C4-2B (cell line): Measurements from ENCODE around the gene SCTR.

Experiments used
- H3K27ac ChIP-seq: fragments of 450-650 bp; 2 replicates; pipeline ENCODE4 v1.5.1; 2017
- CTCF ChIP-seq: fragments of 450-650 bp; conservative IDR thresholded peaks from 2 replicates; pipeline ENCODE4 v1.5.1; 2017; ENCODE audit warnings: mild to moderate bottlenecking
- ZFX ChIP-seq: fragments of 450-650 bp; IDR thresholded peaks from 2 replicates; pipeline ENCODE4 v1.6.1; 2017

The SCTR gene

DNA sequence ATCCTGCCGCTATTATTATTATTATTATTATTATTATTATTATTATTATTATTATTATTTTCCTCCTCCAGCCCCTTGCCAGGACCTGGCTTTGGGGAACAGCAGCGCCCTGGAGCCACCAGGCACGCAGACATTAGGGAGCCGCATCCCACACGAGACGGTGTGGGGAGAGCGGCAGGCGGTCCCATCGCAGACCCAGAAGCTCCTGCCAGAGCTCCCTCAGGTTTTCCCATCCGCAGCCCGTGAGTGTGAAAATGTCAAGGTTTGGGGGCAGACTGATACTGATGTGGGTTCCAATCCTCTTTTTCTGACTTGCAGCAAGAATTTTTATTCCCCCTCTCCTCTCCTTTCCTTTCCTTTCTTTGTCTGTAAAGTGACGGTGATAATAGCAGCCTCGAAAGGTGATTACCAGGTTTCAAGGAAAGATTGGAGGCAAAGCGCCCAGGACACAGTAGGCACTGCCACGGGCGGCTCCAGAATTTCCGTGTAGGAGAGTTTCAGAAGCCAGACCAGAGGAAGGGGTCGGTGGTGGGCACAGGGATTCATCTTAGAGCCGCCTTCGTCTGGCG, 816 bp downstream of the SCTR start:
- TF ChIP-seq ZFX (no peak), CTCF (no peak)
- no peak overlapping the region for H3K27ac ChIP-seq

DNA sequence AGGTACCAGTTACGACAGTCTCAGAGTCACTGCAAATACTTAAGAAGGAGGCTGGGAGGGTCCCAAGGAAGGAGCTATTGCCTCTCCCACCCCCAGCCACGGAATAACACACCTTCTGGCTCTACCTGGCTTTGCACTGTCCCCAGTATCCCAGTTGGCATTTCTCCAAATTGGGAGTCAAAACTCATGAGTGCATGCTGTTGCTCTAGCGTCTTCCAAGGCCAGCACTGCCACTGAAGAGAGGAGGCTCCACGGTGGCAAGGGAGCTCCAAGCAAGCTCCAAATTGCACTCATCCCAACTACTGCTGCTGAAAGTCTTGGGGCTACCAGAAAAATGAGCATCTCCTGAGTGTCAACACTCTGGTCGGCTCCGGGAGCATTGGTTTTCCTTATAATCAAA, 1.6 kb downstream of the SCTR start:
- no peak overlapping the region for H3K27ac ChIP-seq
- TF ChIP-seq CTCF = no peak
- TF ChIP-seq ZFX = no peak

GRCh38 chr2:119521433-119522050, 2.7 kb downstream of the SCTR start:
- no peak overlapping the region for H3K27ac ChIP-seq
- TF ChIP-seq CTCF (no peak), ZFX (no peak)

DNA sequence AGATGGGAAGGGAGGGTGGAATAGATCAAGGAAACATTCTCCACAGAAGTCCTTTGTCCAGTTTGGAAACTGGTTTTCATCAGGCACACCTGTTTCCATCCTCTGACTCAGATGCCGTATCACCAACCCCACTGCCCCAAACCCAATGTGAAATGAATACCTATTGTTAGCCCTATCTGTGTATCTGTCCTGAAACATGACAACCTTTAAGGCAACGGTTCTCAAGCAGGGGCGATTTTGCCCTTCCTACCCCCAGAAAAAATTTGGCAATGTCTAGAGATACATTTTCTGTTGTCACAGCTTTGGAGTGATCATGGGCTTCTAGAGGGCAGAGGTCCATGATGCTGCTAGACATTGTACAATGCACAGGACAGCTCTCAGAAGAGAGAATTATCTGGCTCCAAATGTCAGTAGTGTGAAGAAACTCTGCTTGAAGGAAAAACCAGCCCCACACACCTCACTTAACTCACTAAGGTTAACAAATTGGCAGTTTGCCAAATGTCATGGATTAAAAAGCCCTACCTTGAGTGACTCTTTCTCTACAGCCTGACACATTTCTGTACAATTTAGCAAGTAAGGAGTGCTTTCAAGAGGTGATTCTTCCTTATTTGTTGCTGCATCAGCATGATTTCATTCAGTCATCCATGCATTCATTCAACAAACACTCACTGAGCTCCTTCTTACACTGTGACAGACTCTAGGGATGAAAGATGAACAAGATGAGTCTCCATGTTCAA, 3.4 kb downstream of the SCTR start:
- no peak overlapping the region for H3K27ac ChIP-seq
- no peak for TF ChIP-seq ZFX
- no peak for TF ChIP-seq CTCF

GRCh38 chr2:119519057-119519408, 5.2 kb downstream of the SCTR start:
- no peak overlapping the region for H3K27ac ChIP-seq
- TF ChIP-seq ZFX (no peak), CTCF (no peak)

DNA sequence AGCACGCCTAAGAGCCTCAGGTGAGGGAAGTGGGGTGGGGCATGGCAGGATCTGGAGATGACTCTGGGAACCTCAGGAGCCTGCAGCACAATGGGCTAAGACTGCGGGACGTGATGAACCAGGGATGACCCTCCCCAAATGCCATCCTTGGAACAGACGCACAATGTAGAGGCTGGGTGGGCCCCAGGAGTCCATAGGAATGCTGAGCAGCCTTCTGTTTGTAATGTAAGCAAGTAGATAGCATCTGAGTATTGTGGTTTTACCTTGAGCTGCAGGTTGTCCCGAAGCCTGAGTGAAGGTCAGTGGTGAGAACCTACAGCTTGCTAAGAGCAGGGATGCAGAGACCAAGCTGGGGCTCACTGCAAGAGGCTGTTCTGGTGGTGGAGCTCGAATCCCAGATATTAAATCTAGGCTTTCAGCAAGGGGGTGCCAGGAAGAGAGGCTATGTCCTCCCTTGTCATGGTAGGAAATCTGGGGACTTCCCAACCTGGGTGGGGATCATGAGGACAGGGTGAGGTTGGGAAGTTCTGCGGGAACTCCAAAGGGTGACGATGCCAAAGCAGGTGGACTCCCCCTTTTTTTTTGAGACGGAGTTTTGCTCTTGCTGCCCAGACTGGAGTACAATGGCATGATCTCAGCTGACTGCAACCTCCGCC, 5.8 kb downstream of the SCTR start:
- no peak for TF ChIP-seq ZFX
- TF ChIP-seq CTCF = no peak
- H3K27ac ChIP-seq = no peak overlapping the region

- TF ChIP-seq ZFX (no peak), CTCF (peak; percentile 80)
- no peak overlapping the region for H3K27ac ChIP-seq
Observed at GRCh38 chr2:119517433-119517832, 6.8 kb downstream of the SCTR start.
